IMR-90 (cell line): ENCODE results near the gene CLEC19A. TPM values are rescaled to one million over a fixed set of nuclear protein-coding genes. Genes with fewer than 3 reads are reported as not detected.

Source experiments
- ATAC-seq: fragments of 200-7000 bp; cut with Tn5 transposase; 2 replicates; pipeline ENCODE4 v1.9.1; 2020; ENCODE audit warnings: low read depth, mild to moderate bottlenecking, moderate library complexity
- Bru-seq: library from RNA; stranded (reverse); fragments of 400-500 nt; gene quantifications from one replicate; lab custom pipeline; 2021; lab: Mats Ljungman, UMichigan
- BruChase-seq, 2 experiments: library from RNA; stranded (reverse); fragments of 400-500 nt; gene quantifications; one replicate each; lab custom pipeline; 2021; lab: Mats Ljungman, UMichigan
- BruUV-seq: library from RNA; stranded (reverse); fragments of 400-500 nt; replicated peaks from 2 replicates; lab custom pipeline; 2021; lab: Mats Ljungman, UMichigan
- CTCF ChIA-PET: fragments of 300-600 bp; formaldehyde crosslinking; extraction: SDS; loops from one replicate; lab custom pipeline; 2021; ENCODE audit warnings: antibody characterized with exemption; lab: Yijun Ruan, JAX
- POLR2A ChIA-PET: fragments of 300-600 bp; sonication (Branson Sonifier 250); formaldehyde crosslinking; loops from one replicate; lab custom pipeline; 2022; ENCODE audit warnings: antibody characterized with exemption; ENCODE audit not compliant: unreplicated experiment; lab: Charles Lee
- DNase-seq: peaks from one replicate; pipeline ENCODE4 v3.0.0; 2013
- H2AFZ ChIP-seq: replicated peaks from 2 replicates; pipeline ENCODE3; 2013; ENCODE audit warnings: low read length, mild to moderate bottlenecking; ENCODE audit not compliant: poor library complexity
- H2AK5ac ChIP-seq: 2 replicates; pipeline ENCODE4 v1.6.1; 2013; ENCODE audit warnings: low read depth, low read length, inconsistent platforms
- H2AK9ac ChIP-seq: replicated peaks from 2 replicates; pipeline ENCODE3; 2013; ENCODE audit warnings: mild to moderate bottlenecking, low read depth, low read length, moderate library complexity; ENCODE audit not compliant: poor library complexity
- H2BK120ac ChIP-seq: 2 replicates; pipeline ENCODE4 v1.6.1; 2013; ENCODE audit warnings: low read depth, low read length, inconsistent platforms
- H2BK15ac ChIP-seq: 3 replicates; pipeline ENCODE4 v1.6.1; 2013; ENCODE audit warnings: low read depth, low read length, inconsistent platforms
- H2BK20ac ChIP-seq: 2 replicates; pipeline ENCODE4 v1.6.1; 2013; ENCODE audit warnings: low read depth, mild to moderate bottlenecking, inconsistent platforms, low read length, moderate library complexity
- H2BK5ac ChIP-seq: 2 replicates; pipeline ENCODE4 v1.6.1; 2013; ENCODE audit warnings: mild to moderate bottlenecking, low read depth, low read length, inconsistent platforms; ENCODE audit not compliant: poor library complexity, severe bottlenecking
- H3K14ac ChIP-seq: replicated peaks from 2 replicates; pipeline ENCODE4 v1.6.1; 2013; ENCODE audit warnings: low read depth, low read length, inconsistent platforms
- H3K18ac ChIP-seq: 2 replicates; pipeline ENCODE4 v1.6.1; 2013; ENCODE audit warnings: low read depth, low read length, control low read depth
- H3K23ac ChIP-seq: 2 replicates; pipeline ENCODE4 v1.6.1; 2013; ENCODE audit warnings: low read depth, low read length, inconsistent platforms
- H3K27ac ChIP-seq: 2 replicates; pipeline ENCODE4 v1.5.1; 2013; ENCODE audit warnings: mild to moderate bottlenecking, control low read depth, low read length; ENCODE audit not compliant: insufficient read depth
- H3K27me3 ChIP-seq: 2 replicates; pipeline ENCODE4 v1.6.1; 2013; ENCODE audit warnings: low read length; ENCODE audit not compliant: control insufficient read depth, insufficient read depth
- H3K36me3 ChIP-seq: 2 replicates; pipeline ENCODE4 v1.6.1; 2013; ENCODE audit warnings: low read length, mixed read lengths; ENCODE audit not compliant: control insufficient read depth, insufficient read depth
- H3K4ac ChIP-seq: 2 replicates; pipeline ENCODE4 v1.6.1; 2013; ENCODE audit warnings: low read depth, low read length, inconsistent platforms
- H3K4me1 ChIP-seq: 2 replicates; pipeline ENCODE4 v1.6.1; 2013; ENCODE audit warnings: low read length, mixed read lengths; ENCODE audit not compliant: control insufficient read depth, insufficient read depth
- H3K4me2 ChIP-seq: 2 replicates; pipeline ENCODE4 v1.6.1; 2013; ENCODE audit warnings: low read depth, mild to moderate bottlenecking, control low read depth, low read length, moderate library complexity
- H3K4me3 ChIP-seq: 2 replicates; pipeline ENCODE4 v1.5.1; 2013; ENCODE audit warnings: low read depth, mild to moderate bottlenecking, control low read depth, low read length, moderate library complexity; ENCODE audit not compliant: insufficient read depth
- H3K56ac ChIP-seq: 2 replicates; pipeline ENCODE4 v1.6.1; 2013; ENCODE audit warnings: low read length, inconsistent platforms; ENCODE audit not compliant: insufficient read depth; ENCODE audit errors: extremely low read depth
- H3K79me1 ChIP-seq, 2 experiments: 2 replicates each; pipeline ENCODE4 v1.6.1; 2013; ENCODE audit warnings: low read length in 2 of 2, inconsistent platforms in 1 of 2, low read depth in 1 of 2
- H3K9ac ChIP-seq: 2 replicates; pipeline ENCODE4 v1.6.1; 2013; ENCODE audit warnings: low read depth, low read length, control low read depth
- H3K9me1 ChIP-seq: 2 replicates; pipeline ENCODE4 v1.6.1; 2013; ENCODE audit warnings: low read length, inconsistent platforms; ENCODE audit not compliant: insufficient read depth
- H3K9me3 ChIP-seq: 2 replicates; pipeline ENCODE4 v1.6.1; 2013; ENCODE audit warnings: low read length; ENCODE audit not compliant: control insufficient read depth, insufficient read depth
- H4K20me1 ChIP-seq: 2 replicates; pipeline ENCODE4 v1.6.1; 2013; ENCODE audit warnings: low read length, inconsistent platforms; ENCODE audit not compliant: insufficient read depth
- H4K5ac ChIP-seq: 2 replicates; pipeline ENCODE4 v1.6.1; 2013; ENCODE audit warnings: mild to moderate bottlenecking, low read depth, low read length, control low read depth
- H4K8ac ChIP-seq, 2 experiments: 2 replicates each; pipeline ENCODE4 v1.6.1; 2013; ENCODE audit warnings: low read depth in 2 of 2, low read length in 2 of 2, control low read depth in 1 of 2, inconsistent platforms in 1 of 2
- H4K91ac ChIP-seq: 2 replicates; pipeline ENCODE4 v1.6.1; 2013; ENCODE audit warnings: low read depth, low read length, inconsistent platforms; ENCODE audit not compliant: insufficient read depth
- BHLHE40 ChIP-seq: fragments of 150-350 bp; IDR thresholded peaks from 2 replicates; pipeline ENCODE4 v1.6.1; 2016; ENCODE audit warnings: mild to moderate bottlenecking, low read depth, low read length
- CEBPB ChIP-seq: IDR thresholded peaks from 2 replicates; pipeline ENCODE4 v1.6.1; 2012; ENCODE audit warnings: low read depth, low read length, improper control_type of control experiment
- MAFK ChIP-seq: IDR thresholded peaks from 2 replicates; pipeline ENCODE4 v1.6.1; 2012; ENCODE audit warnings: low read depth, low read length, improper control_type of control experiment
- POLR2A ChIP-seq: IDR thresholded peaks from 2 replicates; pipeline ENCODE4 v1.6.1; 2012; ENCODE audit warnings: mild to moderate bottlenecking, low read depth, low read length
- RFX5 ChIP-seq: IDR thresholded peaks from 2 replicates; pipeline ENCODE4 v1.8.0; 2012; ENCODE audit warnings: low read depth, mild to moderate bottlenecking, low read length, moderate library complexity
- SMC3 ChIP-seq: fragments of 150-350 bp; IDR thresholded peaks from 2 replicates; pipeline ENCODE4 v1.6.1; 2016; ENCODE audit warnings: low read depth, mild to moderate bottlenecking, antibody characterized with exemption, low read length, moderate library complexity
- WGBS, 2 experiments: methylation state at CpG; one replicate each; pipeline versions ENCODE4 v1.1.5 to v1.1.7; 2013; ENCODE audit warnings: missing lambda C conversion rate in 2 of 2; ENCODE audit not compliant: insufficient read length in 1 of 2; ENCODE audit errors: extremely low coverage in 2 of 2; 5-methylcytosine and 5-hydroxymethylcytosine counted together
- dilution Hi-C: fragments of 300-500 bp; cut with HindIII; formaldehyde crosslinking; loops from one replicate; pipeline ENCODE4 v1.14.3; 2018; ENCODE audit warnings: low sequenced_read_pairs; ENCODE audit not compliant: unreplicated experiment
- in situ Hi-C: fragments of 300-500 bp; cut with MboI; formaldehyde crosslinking; loops from 3 replicates; pipeline ENCODE4 v1.14.3; 2019; ENCODE audit warnings: low sequenced_read_pairs, inconsistent platforms, mixed read lengths
- intact Hi-C: fragments of 100-400 bp; cut with micrococcal nuclease; formaldehyde crosslinking; loops from 2 replicates; pipeline ENCODE4 v1.10.0; 2022
- long read RNA-seq: library from polyadenylated mRNA; unstranded; transcript quantifications from one replicate; pipeline ENCODE4 v2.0.0, GENCODE V29; 2021; ENCODE audit not compliant: unreplicated experiment
- polyA plus RNA-seq, 3 experiments: library from polyadenylated mRNA; depleted of rRNA; stranded (reverse); fragments of >200 nt; gene quantifications; 2 replicates each; pipeline ENCODE4 v1.2.3, GENCODE V29; 2012; ENCODE audit warnings: low replicate concordance in 1 of 3
- total RNA-seq: library from RNA; depleted of rRNA; stranded (reverse); fragments of >200 nt; gene quantifications from 2 replicates; pipeline ENCODE4 v1.2.3, GENCODE V29; 2012; rRNA removed

CLEC19A gene
- not detected in 2 replicates for total RNA-seq
- polyA plus RNA-seq (2012; rRNA removed), result not detected in 2 replicates
- not detected in 2 replicates for polyA plus RNA-seq (2012; cell fraction: cytosol; rRNA removed)
- not detected in 2 replicates for polyA plus RNA-seq (2012; cell fraction: nucleus; rRNA removed; ENCODE audit: low replicate concordance)
- Bru-seq, nascent RNA, result not detected
- not detected for BruChase-seq, experiment 1, labeled RNA remaining after a 6-hour chase
- not detected for BruChase-seq, experiment 2, labeled RNA remaining after a 2-hour chase
- long read RNA-seq, result 0 reads

GRCh38 chr16:19285431-19285830 is at the start of gene CLEC19A:
Gene CLEC19A (plus strand): TSS chr16:19285731. CDS start chr16:19285852, 121 bp downstream.
- no peak within 1 kb of the TSS for H2AFZ ChIP-seq
- ATAC-seq, result no peak
- no peak within 1 kb of the TSS for H3K4me2 ChIP-seq
- no peak within 1 kb of the TSS for H4K8ac ChIP-seq
- H3K9me3 ChIP-seq, result no peaks in the 10 kb centered on the region
- WGBS, 2 experiments, result no CpG with 5 or more reads among the region's 2 CpGs
- no peak within 1 kb of the TSS for H3K9ac ChIP-seq
- in situ Hi-C loops, result no loop called here
- no peak within 1 kb of the TSS for H3K18ac ChIP-seq
- no peaks in the 10 kb centered on the region for H3K27me3 ChIP-seq
- DNase-seq, result no peak
- H2BK120ac ChIP-seq, result no peak within 1 kb of the TSS
- no peak within 1 kb of the TSS for H3K14ac ChIP-seq
- CTCF ChIA-PET, result no interaction called here
- H3K4me1 ChIP-seq, result no peaks in the 10 kb centered on the region
- H3K56ac ChIP-seq, result no peak within 1 kb of the TSS
- dilution Hi-C loops, result no loop called here
- no peak within 1 kb of the TSS for H2BK15ac ChIP-seq
- H4K5ac ChIP-seq, result no peak within 1 kb of the TSS
- H2BK5ac ChIP-seq, result no peak within 1 kb of the TSS
- H2BK20ac ChIP-seq, result no peak within 1 kb of the TSS
- no peaks in the 10 kb centered on the region for H4K20me1 ChIP-seq
- H3K79me1 ChIP-seq, result no peaks in the 10 kb centered on the region
- H3K4ac ChIP-seq, result no peak within 1 kb of the TSS
- H3K4me3 ChIP-seq, result no peak within 1 kb of the TSS
- no TSS peak for BruUV-seq
- no peak within 1 kb of the TSS for H2AK5ac ChIP-seq
- intact Hi-C loops, result no loop called here
- H3K27ac ChIP-seq, result no peak within 1 kb of the TSS
- no peak within 1 kb of the TSS for H2AK9ac ChIP-seq
- no peaks in the 10 kb centered on the region for H3K36me3 ChIP-seq
- H4K91ac ChIP-seq, result no peak within 1 kb of the TSS
- no peaks in the 10 kb centered on the region for H3K9me1 ChIP-seq
- no peak within 1 kb of the TSS for H3K23ac ChIP-seq
- TF ChIP-seq RFX5, result no peak
- no peak for TF ChIP-seq POLR2A
- no peak for TF ChIP-seq BHLHE40
- no peak for TF ChIP-seq MAFK
- TF ChIP-seq CEBPB, result no peak
- TF ChIP-seq SMC3, result no peak
- POLR2A ChIA-PET, result interaction anchor here (0.5 to 0.7 kb wide), 2 partner anchors 28 to 185 kb away, joined by 3 read pairs; no protein-coding TSS in a partner anchor
